Measurements from ENCODE around the gene HIF1A. TPM values are rescaled to one million over a fixed set of nuclear protein-coding genes. Genes with fewer than 3 reads are reported as not detected.

HIF1A gene
- total RNA-seq, 1 donor from 2014 or later = 114 TPM

- no peak for DNase-seq (ENCODE audit: extremely low spot score, unreplicated experiment)
- H3K4me3 Mint-ChIP-seq = no peak overlapping the region
- no peak overlapping the region for H3K27ac Mint-ChIP-seq
- no peaks in the 10 kb centered on the region for H3K9me3 Mint-ChIP-seq
- TF ChIP-seq CTCF (conservative IDR thresholded peaks at IDR 0.05) = no peak
- H3K27me3 Mint-ChIP-seq = no peaks in the 10 kb centered on the region
- H3K36me3 Mint-ChIP-seq = peaks cover 3% of the 10 kb centered on the region
- peaks cover 14% of the 10 kb centered on the region for H3K4me1 Mint-ChIP-seq (ENCODE audit: unreplicated experiment)
Measured at GRCh38 chr14:61719344-61720293, 24.3 kb downstream of the HIF1A start.

- Mint-ChIP-seq H3K9me3 (no peaks in the 10 kb centered on the region), H3K27ac (no peak overlapping the region), H3K4me3 (no peak overlapping the region), H3K4me1 (ENCODE audit: unreplicated experiment) (peaks cover 14% of the 10 kb centered on the region), H3K36me3 (peaks cover 8% of the 10 kb centered on the region), H3K27me3 (no peaks in the 10 kb centered on the region)
- TF ChIP-seq CTCF (conservative IDR thresholded peaks at IDR 0.05) = no peak
- no peak for DNase-seq (ENCODE audit: extremely low spot score, unreplicated experiment)
Measured at GRCh38 chr14:61720294-61720661, 25.0 kb downstream of the HIF1A start.

- Mint-ChIP-seq H3K36me3 (peaks cover 8% of the 10 kb centered on the region), H3K4me1 (ENCODE audit: unreplicated experiment) (peaks cover 14% of the 10 kb centered on the region), H3K27ac (no peak overlapping the region), H3K9me3 (no peaks in the 10 kb centered on the region), H3K27me3 (no peaks in the 10 kb centered on the region), H3K4me3 (no peak overlapping the region)
- no peak for TF ChIP-seq CTCF (conservative IDR thresholded peaks at IDR 0.05)
- DNase-seq (ENCODE audit: extremely low spot score, unreplicated experiment) = no peak
Measured at GRCh38 chr14:61720741-61721140, 25.4 kb downstream of the HIF1A start.

GRCh38 chr14:61724133-61724532 is 28.8 kb downstream of the HIF1A start:
- Mint-ChIP-seq H3K27me3 (no peaks in the 10 kb centered on the region), H3K4me3 (no peak overlapping the region), H3K36me3 (peaks cover 26% of the 10 kb centered on the region), H3K4me1 (ENCODE audit: unreplicated experiment) (peaks cover 5% of the 10 kb centered on the region), H3K27ac (no peak overlapping the region), H3K9me3 (no peaks in the 10 kb centered on the region)
- no peak for DNase-seq (ENCODE audit: extremely low spot score, unreplicated experiment)
- TF ChIP-seq CTCF (conservative IDR thresholded peaks at IDR 0.05) = no peak

- Mint-ChIP-seq H3K4me3 (no peak overlapping the region), H3K4me1 (ENCODE audit: unreplicated experiment) (no peaks in the 10 kb centered on the region), H3K9me3 (no peaks in the 10 kb centered on the region), H3K27ac (no peak overlapping the region), H3K27me3 (no peaks in the 10 kb centered on the region), H3K36me3 (peaks cover 29% of the 10 kb centered on the region)
- no peak for DNase-seq (ENCODE audit: extremely low spot score, unreplicated experiment)
- no peak for TF ChIP-seq CTCF (conservative IDR thresholded peaks at IDR 0.05)
Measured at GRCh38 chr14:61726778-61727658, 31.7 kb downstream of the HIF1A start.

All from type B pancreatic cell (in vitro differentiated cells).